SK-N-SH (cell line): ENCODE data around the gene PLCB1.

ENCODE experiments used
- EP300 ChIP-seq, 2 experiments: IDR thresholded peaks; 2 replicates each; pipeline versions ENCODE4 v1.4.0 to v1.6.1; 2012; ENCODE audit warnings: borderline replicate concordance in 1 of 2, low read depth in 1 of 2, low read length in 1 of 2
- EZH2phosphoT487 ChIP-seq: fragments of 200-600 bp; sonication (generic); IDR thresholded peaks from 2 replicates; pipeline ENCODE4 v1.6.1; 2017; ENCODE audit warnings: low read depth, mixed run types, mild to moderate bottlenecking, antibody characterized with exemption, moderate library complexity, borderline replicate concordance
- JUND ChIP-seq: IDR thresholded peaks from 2 replicates; pipeline ENCODE4 v1.4.0; 2012
- NFIC ChIP-seq: IDR thresholded peaks from 2 replicates; pipeline ENCODE4 v1.4.0; 2012; ENCODE audit warnings: borderline replicate concordance
- PBX3 ChIP-seq: IDR thresholded peaks from 2 replicates; pipeline ENCODE4; 2012
- POLR2AphosphoS5 ChIP-seq: IDR thresholded peaks from 2 replicates; pipeline ENCODE4 v1.6.1; 2012; ENCODE audit warnings: low read depth, low read length
- RAD21 ChIP-seq: IDR thresholded peaks from 2 replicates; pipeline ENCODE4 v1.6.1; 2012; ENCODE audit warnings: mild to moderate bottlenecking, low read length
- RFX5 ChIP-seq: IDR thresholded peaks from 2 replicates; pipeline ENCODE4 v1.6.1; 2012; ENCODE audit warnings: mild to moderate bottlenecking, improper control_type of control experiment, low read length
- SMC3 ChIP-seq: IDR thresholded peaks from 2 replicates; pipeline ENCODE4 v1.6.1; 2012; ENCODE audit warnings: low read depth, low read length, improper control_type of control experiment
- TEAD4 ChIP-seq: IDR thresholded peaks from 2 replicates; pipeline ENCODE4 v1.4.0; 2012; ENCODE audit warnings: mild to moderate bottlenecking, borderline replicate concordance; ENCODE audit not compliant: insufficient read depth
- USF1 ChIP-seq: IDR thresholded peaks from 2 replicates; pipeline ENCODE4 v1.4.0; 2012; ENCODE audit warnings: low read depth, borderline replicate concordance
- TF ChIP-seq, protein P1 (sequence below): fragments of 200-600 bp; sonication (generic); IDR thresholded peaks from 2 replicates; pipeline ENCODE4 v1.6.1; 2017; ENCODE audit warnings: antibody characterized with exemption, mild to moderate bottlenecking, moderate library complexity

DNA sequence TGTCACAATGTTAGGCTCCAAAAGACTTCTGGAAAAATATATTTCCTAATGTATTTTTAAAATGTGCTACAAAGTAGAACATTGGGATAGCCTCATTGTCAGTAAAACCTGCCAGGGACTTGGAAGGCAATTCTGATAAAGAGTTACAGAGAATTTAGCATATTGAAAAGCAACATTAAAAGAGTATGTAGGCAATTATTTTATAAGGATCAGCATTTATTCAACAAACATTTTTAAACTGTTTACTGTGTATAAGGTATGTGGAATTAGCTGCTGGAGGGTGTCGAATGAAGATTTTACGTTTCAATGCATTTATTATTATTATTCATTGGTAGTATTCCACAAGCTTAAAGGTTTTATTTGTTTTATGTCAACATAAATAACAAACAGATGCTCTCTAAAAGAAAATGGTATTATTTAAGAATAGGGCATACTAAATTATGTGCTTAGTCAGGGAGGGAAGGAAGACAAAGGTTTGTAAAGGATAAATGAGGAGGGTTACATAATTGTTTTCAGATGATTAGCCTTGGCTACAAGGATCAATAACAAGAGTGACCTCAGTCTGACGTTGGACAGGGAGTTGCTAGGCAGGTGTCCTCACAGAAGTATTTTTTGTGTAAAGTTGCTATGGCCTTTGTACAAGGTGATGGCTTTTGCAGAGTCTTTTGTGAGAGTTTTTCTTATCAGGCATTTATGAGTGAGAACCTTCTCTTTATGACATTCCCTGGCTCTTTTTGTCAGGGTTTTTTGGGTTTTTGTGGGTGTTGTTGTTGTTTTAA lies 623.5 kb downstream of the PLCB1 start:
- TF ChIP-seq, protein P1, sequence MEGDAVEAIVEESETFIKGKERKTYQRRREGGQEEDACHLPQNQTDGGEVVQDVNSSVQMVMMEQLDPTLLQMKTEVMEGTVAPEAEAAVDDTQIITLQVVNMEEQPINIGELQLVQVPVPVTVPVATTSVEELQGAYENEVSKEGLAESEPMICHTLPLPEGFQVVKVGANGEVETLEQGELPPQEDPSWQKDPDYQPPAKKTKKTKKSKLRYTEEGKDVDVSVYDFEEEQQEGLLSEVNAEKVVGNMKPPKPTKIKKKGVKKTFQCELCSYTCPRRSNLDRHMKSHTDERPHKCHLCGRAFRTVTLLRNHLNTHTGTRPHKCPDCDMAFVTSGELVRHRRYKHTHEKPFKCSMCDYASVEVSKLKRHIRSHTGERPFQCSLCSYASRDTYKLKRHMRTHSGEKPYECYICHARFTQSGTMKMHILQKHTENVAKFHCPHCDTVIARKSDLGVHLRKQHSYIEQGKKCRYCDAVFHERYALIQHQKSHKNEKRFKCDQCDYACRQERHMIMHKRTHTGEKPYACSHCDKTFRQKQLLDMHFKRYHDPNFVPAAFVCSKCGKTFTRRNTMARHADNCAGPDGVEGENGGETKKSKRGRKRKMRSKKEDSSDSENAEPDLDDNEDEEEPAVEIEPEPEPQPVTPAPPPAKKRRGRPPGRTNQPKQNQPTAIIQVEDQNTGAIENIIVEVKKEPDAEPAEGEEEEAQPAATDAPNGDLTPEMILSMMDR, result no peak
- no peak for TF ChIP-seq EP300 (IDR thresholded peaks at IDR 0.05; ENCODE audit: borderline replicate concordance in 1 of 2, low read depth in 1 of 2, low read length in 1 of 2)
- no peak for TF ChIP-seq JUND
- TF ChIP-seq PBX3, result no peak
- no peak for TF ChIP-seq NFIC
- no peak for TF ChIP-seq TEAD4
- no peak for TF ChIP-seq SMC3
- TF ChIP-seq EZH2phosphoT487, result no peak
- TF ChIP-seq POLR2AphosphoS5, result no peak
- TF ChIP-seq RAD21, result no peak
- TF ChIP-seq RFX5, result no peak
- no peak for TF ChIP-seq USF1
